K562 (cell line): Measurements from ENCODE around the gene MEFV. TPM values are rescaled to one million over a fixed set of nuclear protein-coding genes. Genes with fewer than 3 reads are reported as not detected.

Source experiments
- BRD4 ChIP-seq: fragments of 200-600 bp; sonication (generic); IDR thresholded peaks from 2 replicates; pipeline ENCODE4 v1.6.1; 2017; ENCODE audit warnings: inconsistent platforms
- CTCF ChIP-seq, 3 experiments: IDR thresholded peaks in 2 of 3; conservative IDR thresholded peaks in 1 of 3; 2 replicates each; pipeline ENCODE4 v1.5.1; 2011 to 2012; ENCODE audit warnings: low read length in 3 of 3, mild to moderate bottlenecking in 3 of 3, control low read depth in 2 of 3, improper control_type of control experiment in 1 of 3, inconsistent platforms in 1 of 3, low read depth in 1 of 3, mixed read lengths in 1 of 3, moderate library complexity in 1 of 3; ENCODE audit not compliant: insufficient read depth in 2 of 3
- E2F3 ChIP-seq: fragments of 250-450 bp; sonication (Bioruptor Pico); IDR thresholded peaks from 2 replicates; pipeline ENCODE4 v1.4.0; 2020; ENCODE audit warnings: mild to moderate bottlenecking
- FOXJ3 ChIP-seq: sonication (generic); formaldehyde crosslinking; IDR thresholded peaks from 2 replicates; pipeline ENCODE4 v1.4.0; 2020; ENCODE audit warnings: mild to moderate bottlenecking, missing genetic modification reagents
- FOXM1 ChIP-seq, 2 experiments: fragments of 450-650 bp in 1 of 2; sonication (generic) in 1 of 2; formaldehyde crosslinking in 1 of 2; IDR thresholded peaks; 2 replicates each; pipeline versions ENCODE4 v1.6.1 to v1.9.0; 2017 to 2022; ENCODE audit warnings: low read depth in 2 of 2, mild to moderate bottlenecking in 2 of 2, missing genetic modification reagents in 1 of 2, moderate library complexity in 1 of 2
- GTF2F1 ChIP-seq: IDR thresholded peaks from 2 replicates; pipeline ENCODE4 v1.6.1; 2011; ENCODE audit warnings: low read depth, low read length, improper control_type of control experiment
- MBD2 ChIP-seq: sonication (generic); IDR thresholded peaks from 2 replicates; pipeline ENCODE4 v1.6.1; 2016; ENCODE audit warnings: low read depth, borderline replicate concordance
- PHB ChIP-seq: fragments of 250-450 bp; sonication (Bioruptor Pico); IDR thresholded peaks from 2 replicates; pipeline ENCODE4 v1.5.0; 2021
- RB1 ChIP-seq: fragments of 450-650 bp; IDR thresholded peaks from 2 replicates; pipeline ENCODE4 v1.6.1; 2017; ENCODE audit warnings: low read depth, mild to moderate bottlenecking
- SRSF1 ChIP-seq: fragments of 200-400 bp; formaldehyde crosslinking; IDR thresholded peaks from 2 replicates; pipeline ENCODE4 v1.6.1; 2017; ENCODE audit warnings: mild to moderate bottlenecking, low read depth, low read length, moderate library complexity
- XRCC5 ChIP-seq: fragments of 200-400 bp; formaldehyde crosslinking; IDR thresholded peaks from 2 replicates; pipeline ENCODE4 v1.6.1; 2017; ENCODE audit warnings: low read depth, mild to moderate bottlenecking, low read length
- ZC3H8 ChIP-seq: fragments of 450-650 bp; IDR thresholded peaks from 2 replicates; pipeline ENCODE4 v1.6.1; 2017
- ZNF696 ChIP-seq: fragments of 250-450 bp; sonication (Bioruptor Pico); conservative IDR thresholded peaks from 2 replicates; pipeline ENCODE4 v1.4.0; 2020; ENCODE audit warnings: mild to moderate bottlenecking, moderate library complexity
- ZNF699 ChIP-seq: fragments of 250-450 bp; sonication (Bioruptor Pico); IDR thresholded peaks from 2 replicates; pipeline ENCODE4 v1.8.0; 2021; ENCODE audit warnings: mild to moderate bottlenecking, moderate library complexity; ENCODE audit not compliant: insufficient replicate concordance
- ZNF707 ChIP-seq: fragments of 250-450 bp; sonication (Bioruptor Pico); conservative IDR thresholded peaks from 2 replicates; pipeline ENCODE4 v1.8.0; 2022; ENCODE audit warnings: inconsistent platforms, mild to moderate bottlenecking, moderate library complexity
- ZNF766 ChIP-seq: fragments of 200-800 bp; sonication (Bioruptor generic); conservative IDR thresholded peaks from 2 replicates; pipeline ENCODE4 v1.6.1; 2016; ENCODE audit warnings: missing genetic modification characterization, missing compliant biosample characterization
- ZSCAN29 ChIP-seq: fragments of 450-650 bp; IDR thresholded peaks from 2 replicates; pipeline ENCODE4 v1.6.1; 2017
- ZSCAN32 ChIP-seq: fragments of 450-650 bp; formaldehyde crosslinking; IDR thresholded peaks from 2 replicates; pipeline ENCODE4 v1.4.0; 2020; ENCODE audit warnings: mild to moderate bottlenecking, moderate library complexity
- polyA plus RNA-seq, 8 experiments: library from polyadenylated mRNA; depleted of rRNA in 4 of 8; stranded (reverse) in 5 of 8; unstranded in 3 of 8; fragments of >200 nt; fragmentation: Nextera tagmentation in 2 of 8; fragmentation: Illumina TruSeq in 1 of 8; extraction: Ambion mirVana in 2 of 8; extraction: Trizol in 1 of 8; gene quantifications; 2 replicates each; pipeline versions ENCODE4 v1.2.1 to v1.2.3, GENCODE V29; 2011 to 2014; ENCODE audit warnings: inconsistent platforms in 1 of 8, missing spikeins in 1 of 8
- total RNA-seq, 7 experiments: library from RNA; depleted of rRNA in 6 of 7; stranded (reverse); fragments of >200 nt in 6 of 7; fragmentation: Illumina TruSeq in 2 of 7; extraction: Trizol in 2 of 7; gene quantifications; 2 replicates each; pipeline versions ENCODE4 v1.2.1 to v1.2.3, GENCODE V29; 2011 to 2021; ENCODE audit warnings: low replicate concordance in 1 of 7
- TF ChIP-seq, protein P1 (sequence below), 2 experiments: IDR thresholded peaks; 2 replicates each; pipeline ENCODE4 v1.6.1; 2011; ENCODE audit warnings: borderline replicate concordance in 1 of 2, control low read depth in 1 of 2, low read depth in 1 of 2, low read length in 1 of 2, mild to moderate bottlenecking in 1 of 2, mixed read lengths in 1 of 2, moderate library complexity in 1 of 2; ENCODE audit not compliant: insufficient read depth in 1 of 2, insufficient read length in 1 of 2, poor library complexity in 1 of 2, severe bottlenecking in 1 of 2; ENCODE audit errors: extremely low read depth in 1 of 2
- TF ChIP-seq, protein P2 (sequence below): fragments of 250-450 bp; sonication (Bioruptor Pico); IDR thresholded peaks from 2 replicates; pipeline ENCODE4 v1.6.1; 2021; ENCODE audit warnings: mild to moderate bottlenecking
- TF ChIP-seq, protein P3 (sequence below): fragments of 150-350 bp; IDR thresholded peaks from 2 replicates; pipeline ENCODE4 v1.6.1; 2014; ENCODE audit warnings: low read depth, mild to moderate bottlenecking, low read length, borderline replicate concordance

Gene MEFV
- total and polyA plus RNA-seq, 9 of the 15 experiments (the other 6 are each of a cell fraction or from before 2014, with no cell fraction given), result 0.14 TPM; not detected in 8

DNA sequence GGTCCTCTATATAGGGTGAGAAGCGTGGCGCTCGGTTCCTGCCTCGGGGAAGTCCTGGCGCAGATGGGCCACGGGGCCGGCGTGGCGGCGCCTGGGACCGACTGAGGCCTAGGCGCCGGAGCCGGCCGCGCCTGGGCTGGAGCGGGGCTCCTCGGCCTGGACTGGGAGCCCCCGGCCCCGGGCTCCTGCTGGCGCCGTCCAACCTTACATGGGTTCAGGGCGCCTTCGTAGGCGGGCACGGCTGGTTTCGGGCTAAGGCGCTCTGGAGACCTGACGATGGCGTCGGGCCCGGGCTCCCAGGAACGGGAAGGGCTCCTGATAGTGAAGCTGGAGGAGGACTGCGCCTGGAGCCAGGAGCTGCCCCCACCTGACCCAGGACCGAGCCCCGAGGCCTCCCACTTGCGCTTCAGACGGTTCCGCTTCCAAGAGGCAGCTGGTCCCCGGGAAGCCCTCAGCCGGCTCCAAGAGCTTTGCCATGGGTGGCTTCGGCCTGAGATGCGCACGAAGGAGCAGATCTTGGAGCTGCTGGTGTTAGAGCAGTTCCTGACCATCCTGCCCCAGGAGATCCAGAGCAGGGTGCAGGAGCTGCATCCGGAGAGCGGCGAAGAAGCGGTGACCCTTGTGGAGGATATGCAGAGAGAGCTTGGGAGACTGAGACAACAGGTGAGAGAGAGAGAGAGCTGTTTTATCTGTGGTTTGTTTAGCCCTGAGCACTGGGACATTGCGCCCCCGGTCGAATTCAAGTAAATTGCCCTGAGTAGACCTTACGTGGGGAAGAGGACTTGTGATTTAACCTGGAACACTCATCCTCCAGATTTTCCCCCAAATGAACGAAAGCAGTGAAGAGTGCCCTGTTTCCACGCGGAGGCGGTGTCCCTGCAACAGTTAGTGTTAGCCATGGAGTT is 27.4 kb upstream of the MEFV start (continued):
- TF ChIP-seq, protein P1, sequence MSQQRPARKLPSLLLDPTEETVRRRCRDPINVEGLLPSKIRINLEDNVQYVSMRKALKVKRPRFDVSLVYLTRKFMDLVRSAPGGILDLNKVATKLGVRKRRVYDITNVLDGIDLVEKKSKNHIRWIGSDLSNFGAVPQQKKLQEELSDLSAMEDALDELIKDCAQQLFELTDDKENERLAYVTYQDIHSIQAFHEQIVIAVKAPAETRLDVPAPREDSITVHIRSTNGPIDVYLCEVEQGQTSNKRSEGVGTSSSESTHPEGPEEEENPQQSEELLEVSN (IDR thresholded peaks at IDR 0.05; ENCODE audit: borderline replicate concordance in 1 of 2, extremely low read depth in 1 of 2, insufficient read depth in 1 of 2, insufficient read length in 1 of 2, low read depth in 1 of 2, low read length in 1 of 2, poor library complexity in 1 of 2, severe bottlenecking in 1 of 2), result no peak
- TF ChIP-seq BRD4, result no peak
- no peak for TF ChIP-seq ZSCAN29
- TF ChIP-seq, protein P2, sequence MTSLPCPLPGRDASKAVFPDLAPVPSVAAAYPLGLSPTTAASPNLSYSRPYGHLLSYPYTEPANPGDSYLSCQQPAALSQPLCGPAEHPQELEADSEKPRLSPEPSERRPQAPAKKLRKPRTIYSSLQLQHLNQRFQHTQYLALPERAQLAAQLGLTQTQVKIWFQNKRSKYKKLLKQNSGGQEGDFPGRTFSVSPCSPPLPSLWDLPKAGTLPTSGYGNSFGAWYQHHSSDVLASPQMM (CRISPR knock-in tag), result no peak
- TF ChIP-seq XRCC5, result no peak
- TF ChIP-seq ZSCAN32 (CRISPR knock-in tag), result peak; percentile 24; the same call in 1 of the 2 replicates
- no peak for TF ChIP-seq ZNF696 (CRISPR knock-in tag)
- no peak for TF ChIP-seq FOXJ3 (CRISPR knock-in tag)
- no peak for TF ChIP-seq ZNF766 (CRISPR knock-in tag)
- no peak for TF ChIP-seq ZNF707 (CRISPR knock-in tag)
- no peak for TF ChIP-seq ZC3H8
- TF ChIP-seq MBD2, result no peak
- no peak for TF ChIP-seq ZNF699
- TF ChIP-seq PHB, result no peak
- no peak for TF ChIP-seq FOXM1 (IDR thresholded peaks at IDR 0.05; ENCODE audit: low read depth)
- peak; percentile 48; the same call in 1 of the 2 replicates for TF ChIP-seq FOXM1 (CRISPR knock-in tag; IDR thresholded peaks at IDR 0.05; ENCODE audit: low read depth)
- TF ChIP-seq, protein P3, sequence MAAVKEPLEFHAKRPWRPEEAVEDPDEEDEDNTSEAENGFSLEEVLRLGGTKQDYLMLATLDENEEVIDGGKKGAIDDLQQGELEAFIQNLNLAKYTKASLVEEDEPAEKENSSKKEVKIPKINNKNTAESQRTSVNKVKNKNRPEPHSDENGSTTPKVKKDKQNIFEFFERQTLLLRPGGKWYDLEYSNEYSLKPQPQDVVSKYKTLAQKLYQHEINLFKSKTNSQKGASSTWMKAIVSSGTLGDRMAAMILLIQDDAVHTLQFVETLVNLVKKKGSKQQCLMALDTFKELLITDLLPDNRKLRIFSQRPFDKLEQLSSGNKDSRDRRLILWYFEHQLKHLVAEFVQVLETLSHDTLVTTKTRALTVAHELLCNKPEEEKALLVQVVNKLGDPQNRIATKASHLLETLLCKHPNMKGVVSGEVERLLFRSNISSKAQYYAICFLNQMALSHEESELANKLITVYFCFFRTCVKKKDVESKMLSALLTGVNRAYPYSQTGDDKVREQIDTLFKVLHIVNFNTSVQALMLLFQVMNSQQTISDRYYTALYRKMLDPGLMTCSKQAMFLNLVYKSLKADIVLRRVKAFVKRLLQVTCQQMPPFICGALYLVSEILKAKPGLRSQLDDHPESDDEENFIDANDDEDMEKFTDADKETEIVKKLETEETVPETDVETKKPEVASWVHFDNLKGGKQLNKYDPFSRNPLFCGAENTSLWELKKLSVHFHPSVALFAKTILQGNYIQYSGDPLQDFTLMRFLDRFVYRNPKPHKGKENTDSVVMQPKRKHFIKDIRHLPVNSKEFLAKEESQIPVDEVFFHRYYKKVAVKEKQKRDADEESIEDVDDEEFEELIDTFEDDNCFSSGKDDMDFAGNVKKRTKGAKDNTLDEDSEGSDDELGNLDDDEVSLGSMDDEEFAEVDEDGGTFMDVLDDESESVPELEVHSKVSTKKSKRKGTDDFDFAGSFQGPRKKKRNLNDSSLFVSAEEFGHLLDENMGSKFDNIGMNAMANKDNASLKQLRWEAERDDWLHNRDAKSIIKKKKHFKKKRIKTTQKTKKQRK, result no peak
- no peak for TF ChIP-seq SRSF1
- 0 out of 6 replicates have a peak, but pooled peaks of 1 of the 3 experiments have one; percentile 12 for TF ChIP-seq CTCF (IDR thresholded peaks at IDR 0.05 in 2 of 3, conservative IDR thresholded peaks at IDR 0.05 in 1 of 3; ENCODE audit: insufficient read depth in 2 of 3, low read depth in 1 of 3, low read length in 3 of 3)
- 0 out of 2 replicates have a peak, but pooled peaks have one; percentile 32 for TF ChIP-seq E2F3
- TF ChIP-seq RB1, result 0 out of 2 replicates have a peak, but pooled peaks have one; percentile 30
- TF ChIP-seq GTF2F1, result no peak
